ENCODE data around the gene PXDN.

PXDN gene

GRCh38 chr2:1663621-1664020 is 80.7 kb downstream of the PXDN start:
- no peak for DNase-seq (ENCODE audit: low read depth in 2 of 2)

GRCh38 chr2:1662606-1663180 is 81.6 kb downstream of the PXDN start:
- DNase-seq (ENCODE audit: low read depth in 2 of 2): no peak

- no peak for DNase-seq (ENCODE audit: low read depth in 2 of 2)
These were observed 82.3 kb downstream of the PXDN start for GRCh38 chr2:1661891-1662605.

GRCh38 chr2:1660656-1661640 is 83.4 kb downstream of the PXDN start:
- DNase-seq (ENCODE audit: low read depth in 2 of 2): no peak

- no peak for DNase-seq (ENCODE audit: low read depth in 2 of 2)
These were observed 84.3 kb downstream of the PXDN start for GRCh38 chr2:1659951-1660565.

GRCh38 chr2:1658394-1659151 is 85.7 kb downstream of the PXDN start:
- DNase-seq (ENCODE audit: low read depth in 2 of 2): no peak

- no peak for DNase-seq (ENCODE audit: low read depth in 2 of 2)
These were observed 87.1 kb downstream of the PXDN start for GRCh38 chr2:1656961-1657841.

- DNase-seq (ENCODE audit: low read depth in 2 of 2): no peak
These were observed 87.9 kb downstream of the PXDN start for GRCh38 chr2:1656326-1656960.

- DNase-seq (ENCODE audit: low read depth in 2 of 2): no peak
These were observed 88.9 kb downstream of the PXDN start for GRCh38 chr2:1655461-1655860.

GRCh38 chr2:1654696-1655374 is 89.5 kb downstream of the PXDN start:
- DNase-seq (ENCODE audit: low read depth in 2 of 2): no peak

- DNase-seq (ENCODE audit: low read depth in 2 of 2): no peak
These were observed 90.2 kb downstream of the PXDN start for GRCh38 chr2:1653956-1654695.

GRCh38 chr2:1652034-1652790 is 92.1 kb downstream of the PXDN start:
- no peak for DNase-seq (ENCODE audit: low read depth in 2 of 2)

GRCh38 chr2:1651121-1652033 is 92.9 kb downstream of the PXDN start:
- no peak for DNase-seq (ENCODE audit: low read depth in 2 of 2)

GRCh38 chr2:1650085-1650872 is 94.0 kb downstream of the PXDN start:
- no peak for DNase-seq (ENCODE audit: low read depth in 2 of 2)

GRCh38 chr2:1649103-1650084 is 94.9 kb downstream of the PXDN start:
- DNase-seq (ENCODE audit: low read depth in 2 of 2): no peak
